Measurements from ENCODE around the gene HOXA4.

Gene HOXA4

DNA sequence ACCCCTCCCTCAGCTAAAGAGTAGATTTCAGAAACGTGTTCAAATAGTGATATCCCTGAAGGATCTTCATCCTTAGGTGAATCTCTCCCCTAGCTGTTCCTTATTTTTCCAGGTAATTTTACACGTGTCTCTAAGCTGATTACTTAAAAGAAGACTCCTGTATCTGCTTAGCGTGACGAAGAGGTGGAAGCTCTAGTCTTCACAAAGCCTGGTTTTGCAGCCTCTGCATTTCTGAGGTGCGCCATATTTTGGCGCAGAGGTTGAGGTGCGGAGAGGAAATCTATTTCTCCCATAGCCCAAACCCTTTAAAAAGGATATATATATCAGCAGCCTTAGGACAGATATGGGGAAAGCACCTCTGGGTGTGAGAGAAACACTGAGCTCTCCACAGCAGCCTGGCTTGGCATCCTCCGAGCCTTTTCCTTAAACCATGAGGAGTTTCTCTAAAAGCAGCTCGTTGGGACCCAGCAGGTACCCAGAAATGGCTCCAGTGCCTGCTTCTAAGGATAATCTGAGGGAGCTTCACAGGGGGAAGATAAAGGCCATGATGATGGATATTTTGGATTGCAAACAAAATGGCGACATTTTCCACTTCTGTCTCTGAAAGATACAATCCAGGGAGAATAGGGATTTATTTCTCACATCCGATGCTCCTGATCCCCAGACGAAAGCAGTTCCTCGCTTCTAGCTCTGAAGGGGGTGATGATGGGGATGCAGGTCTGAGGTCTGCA is 25.1 kb downstream of the HOXA4 start:
- Histone ChIP-seq H3K36me3 (ENCODE audit: control insufficient read depth, insufficient read depth, low read length) (no peaks in the 10 kb centered on the region), H2BK5ac (ENCODE audit: low read length) (no peak overlapping the region), H3K27me3 (ENCODE audit: insufficient read depth, low read length, poor library complexity) (peaks cover 91% of the 10 kb centered on the region), H3K9ac (ENCODE audit: low read length) (no peak overlapping the region), H2AK5ac (ENCODE audit: low read length) (no peak overlapping the region), H3K79me2 (ENCODE audit: control insufficient read depth, insufficient read depth, low read length) (no peaks in the 10 kb centered on the region), H3K56ac (ENCODE audit: low read length) (no peak overlapping the region), H4K5ac (ENCODE audit: low read length) (no peak overlapping the region), H3K4me1 (ENCODE audit: control insufficient read depth, low read depth, low read length) (no peaks in the 10 kb centered on the region), H4K8ac (ENCODE audit: low read depth, low read length) (no peak overlapping the region), H3K23ac (ENCODE audit: low read length) (no peak overlapping the region), H3K27ac (ENCODE audit: low read depth, low read length) (no peak overlapping the region), H2BK15ac (replicated peaks; ENCODE audit: low read depth) (no peak overlapping the region), H2BK120ac (ENCODE audit: low read depth, low read length) (no peak overlapping the region), H3K4ac (ENCODE audit: low read depth, low read length) (no peak overlapping the region), H3K4me3 (ENCODE audit: low read length) (no peak overlapping the region), H3K4me2 (ENCODE audit: low read length) (no peak overlapping the region), H3K79me1 (ENCODE audit: low read length) (no peaks in the 10 kb centered on the region), H3K18ac (ENCODE audit: low read length) (no peak overlapping the region)
- DNase-seq = no peak
- no CpG with 5 or more reads among the region's 13 CpGs for WGBS (ENCODE audit: extremely low coverage, insufficient coverage, low lambda C conversion rate)

DNA sequence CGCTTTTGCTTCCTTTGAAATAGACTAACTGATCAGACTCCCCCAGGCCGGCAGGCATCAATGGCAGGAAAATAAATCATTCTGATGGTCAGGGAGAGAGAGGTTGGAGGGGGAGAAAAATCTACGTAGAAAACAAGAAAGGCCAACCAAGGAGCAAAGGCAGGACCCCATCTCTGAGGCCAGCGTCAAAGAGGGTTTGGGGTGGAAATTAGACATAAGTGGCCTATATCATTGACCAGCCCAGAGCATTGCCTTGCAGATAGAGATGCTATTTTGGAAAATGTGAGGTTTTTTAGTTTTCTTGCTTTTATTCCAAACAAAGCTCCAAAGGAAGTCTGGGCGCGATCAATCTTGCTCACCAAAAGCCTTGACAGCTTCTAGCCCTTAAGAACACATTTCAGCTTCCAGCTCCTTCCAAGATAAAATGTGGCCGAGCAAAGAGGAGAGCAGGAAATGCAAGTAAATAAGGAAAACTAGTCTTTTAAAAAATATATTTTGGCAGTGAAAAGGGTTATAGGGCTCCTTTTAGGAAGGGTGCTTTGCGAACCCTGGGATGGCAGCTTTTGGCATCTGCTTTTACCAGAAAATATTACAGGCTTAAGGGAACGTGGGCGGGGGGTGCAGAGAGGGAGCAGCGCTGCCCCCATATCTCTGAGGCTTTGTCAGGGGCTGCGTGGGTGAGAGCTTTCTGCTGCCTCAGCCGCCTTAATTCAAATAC is 26.1 kb downstream of the HOXA4 start:
- no peak overlapping the region for H2AK5ac ChIP-seq (ENCODE audit: low read length)
- H3K27ac ChIP-seq (ENCODE audit: low read depth, low read length) = no peak overlapping the region
- H3K9ac ChIP-seq (ENCODE audit: low read length) = no peak overlapping the region
- H3K23ac ChIP-seq (ENCODE audit: low read length) = no peak overlapping the region
- H2BK5ac ChIP-seq (ENCODE audit: low read length) = no peak overlapping the region
- H3K79me1 ChIP-seq (ENCODE audit: low read length) = no peaks in the 10 kb centered on the region
- no peak overlapping the region for H2BK120ac ChIP-seq (ENCODE audit: low read depth, low read length)
- no peak for DNase-seq
- H3K18ac ChIP-seq (ENCODE audit: low read length) = no peak overlapping the region
- H3K4me2 ChIP-seq (ENCODE audit: low read length) = no peak overlapping the region
- no peaks in the 10 kb centered on the region for H3K36me3 ChIP-seq (ENCODE audit: control insufficient read depth, insufficient read depth, low read length)
- H3K56ac ChIP-seq (ENCODE audit: low read length) = no peak overlapping the region
- H4K8ac ChIP-seq (ENCODE audit: low read depth, low read length) = no peak overlapping the region
- H3K4ac ChIP-seq (ENCODE audit: low read depth, low read length) = no peak overlapping the region
- H3K4me3 ChIP-seq (ENCODE audit: low read length) = no peak overlapping the region
- no peaks in the 10 kb centered on the region for H3K79me2 ChIP-seq (ENCODE audit: control insufficient read depth, insufficient read depth, low read length)
- H4K5ac ChIP-seq (ENCODE audit: low read length) = no peak overlapping the region
- H3K27me3 ChIP-seq (ENCODE audit: insufficient read depth, low read length, poor library complexity) = peaks cover 87% of the 10 kb centered on the region
- WGBS (ENCODE audit: extremely low coverage, insufficient coverage, low lambda C conversion rate) = no CpG with 5 or more reads among the region's 13 CpGs
- no peak overlapping the region for H2BK15ac ChIP-seq (replicated peaks; ENCODE audit: low read depth)
- H3K4me1 ChIP-seq (ENCODE audit: control insufficient read depth, low read depth, low read length) = no peaks in the 10 kb centered on the region

- Histone ChIP-seq H2AK5ac (ENCODE audit: low read length) (no peak overlapping the region), H2BK5ac (ENCODE audit: low read length) (no peak overlapping the region), H3K79me1 (ENCODE audit: low read length) (no peaks in the 10 kb centered on the region), H3K27me3 (ENCODE audit: insufficient read depth, low read length, poor library complexity) (peaks cover 86% of the 10 kb centered on the region), H3K79me2 (ENCODE audit: control insufficient read depth, insufficient read depth, low read length) (no peaks in the 10 kb centered on the region), H3K18ac (ENCODE audit: low read length) (no peak overlapping the region), H3K36me3 (ENCODE audit: control insufficient read depth, insufficient read depth, low read length) (no peaks in the 10 kb centered on the region), H3K56ac (ENCODE audit: low read length) (no peak overlapping the region), H3K23ac (ENCODE audit: low read length) (no peak overlapping the region), H3K4me3 (ENCODE audit: low read length) (no peak overlapping the region), H3K4me2 (ENCODE audit: low read length) (no peak overlapping the region), H3K27ac (ENCODE audit: low read depth, low read length) (no peak overlapping the region), H4K5ac (ENCODE audit: low read length) (no peak overlapping the region), H3K4ac (ENCODE audit: low read depth, low read length) (no peak overlapping the region), H4K8ac (ENCODE audit: low read depth, low read length) (no peak overlapping the region), H2BK120ac (ENCODE audit: low read depth, low read length) (no peak overlapping the region), H3K9ac (ENCODE audit: low read length) (no peak overlapping the region), H2BK15ac (replicated peaks; ENCODE audit: low read depth) (no peak overlapping the region), H3K4me1 (ENCODE audit: control insufficient read depth, low read depth, low read length) (no peaks in the 10 kb centered on the region)
- no peak for DNase-seq
- WGBS (ENCODE audit: extremely low coverage, insufficient coverage, low lambda C conversion rate) = no CpG with 5 or more reads among the region's 35 CpGs
Observed at GRCh38 chr7:27103489-27104226, 26.9 kb downstream of the HOXA4 start.

- WGBS (ENCODE audit: extremely low coverage, insufficient coverage, low lambda C conversion rate) = no CpG with 5 or more reads among the region's 29 CpGs
- H3K4ac ChIP-seq (ENCODE audit: low read depth, low read length) = no peak within 1 kb of the TSS
- DNase-seq = no peak
Observed at GRCh38 chr7:27102581-27103442, 27.7 kb downstream of the HOXA4 start, which contains the start of gene HOXA2. TSS of gene HOXA2 (minus strand) at chr7:27102683. CDS start at chr7:27102500, 183 bp downstream.

GRCh38 chr7:27101957-27102580 is 28.5 kb downstream of the HOXA4 start:
- no peak overlapping the region for H3K4ac ChIP-seq (ENCODE audit: low read depth, low read length)
- H3K4me1 ChIP-seq (ENCODE audit: control insufficient read depth, low read depth, low read length) = no peaks in the 10 kb centered on the region
- no peaks in the 10 kb centered on the region for H3K36me3 ChIP-seq (ENCODE audit: control insufficient read depth, insufficient read depth, low read length)
- no peak overlapping the region for H3K56ac ChIP-seq (ENCODE audit: low read length)
- no peak overlapping the region for H2AK5ac ChIP-seq (ENCODE audit: low read length)
- H3K79me2 ChIP-seq (ENCODE audit: control insufficient read depth, insufficient read depth, low read length) = no peaks in the 10 kb centered on the region
- no peak overlapping the region for H3K18ac ChIP-seq (ENCODE audit: low read length)
- H3K4me2 ChIP-seq (ENCODE audit: low read length) = no peak overlapping the region
- H3K27me3 ChIP-seq (ENCODE audit: insufficient read depth, low read length, poor library complexity) = peaks cover 89% of the 10 kb centered on the region
- no peak overlapping the region for H3K23ac ChIP-seq (ENCODE audit: low read length)
- no peak overlapping the region for H2BK120ac ChIP-seq (ENCODE audit: low read depth, low read length)
- H3K27ac ChIP-seq (ENCODE audit: low read depth, low read length) = no peak overlapping the region
- no peak for DNase-seq
- H4K5ac ChIP-seq (ENCODE audit: low read length) = no peak overlapping the region
- no peak overlapping the region for H4K8ac ChIP-seq (ENCODE audit: low read depth, low read length)
- no CpG with 5 or more reads among the region's 39 CpGs for WGBS (ENCODE audit: extremely low coverage, insufficient coverage, low lambda C conversion rate)
- no peak overlapping the region for H3K4me3 ChIP-seq (ENCODE audit: low read length)
- H3K79me1 ChIP-seq (ENCODE audit: low read length) = no peaks in the 10 kb centered on the region
- no peak overlapping the region for H2BK5ac ChIP-seq (ENCODE audit: low read length)
- H2BK15ac ChIP-seq (replicated peaks; ENCODE audit: low read depth) = no peak overlapping the region
- no peak overlapping the region for H3K9ac ChIP-seq (ENCODE audit: low read length)

More at GRCh38 chr7:27102581-27103442, 27.7 kb downstream of the HOXA4 start, which contains the start of gene HOXA2:
- Histone ChIP-seq H3K27me3 (ENCODE audit: insufficient read depth, low read length, poor library complexity) (peaks cover 88% of the 10 kb centered on the region), H3K79me1 (ENCODE audit: low read length) (no peaks in the 10 kb centered on the region), H3K4me2 (ENCODE audit: low read length) (no peak within 1 kb of the TSS), H3K18ac (ENCODE audit: low read length) (no peak within 1 kb of the TSS), H2BK15ac (replicated peaks; ENCODE audit: low read depth) (no peak within 1 kb of the TSS), H4K8ac (ENCODE audit: low read depth, low read length) (no peak within 1 kb of the TSS), H3K4me3 (ENCODE audit: low read length) (no peak within 1 kb of the TSS), H3K27ac (ENCODE audit: low read depth, low read length) (no peak within 1 kb of the TSS), H2AK5ac (ENCODE audit: low read length) (no peak within 1 kb of the TSS), H3K9ac (ENCODE audit: low read length) (no peak within 1 kb of the TSS), H3K23ac (ENCODE audit: low read length) (no peak within 1 kb of the TSS), H2BK5ac (ENCODE audit: low read length) (no peak within 1 kb of the TSS), H4K5ac (ENCODE audit: low read length) (no peak within 1 kb of the TSS), H2BK120ac (ENCODE audit: low read depth, low read length) (no peak within 1 kb of the TSS), H3K4me1 (ENCODE audit: control insufficient read depth, low read depth, low read length) (no peaks in the 10 kb centered on the region), H3K79me2 (ENCODE audit: control insufficient read depth, insufficient read depth, low read length) (no peaks in the 10 kb centered on the region), H3K56ac (ENCODE audit: low read length) (no peak within 1 kb of the TSS), H3K36me3 (ENCODE audit: control insufficient read depth, insufficient read depth, low read length) (no peaks in the 10 kb centered on the region)

Measured in mesendoderm (in vitro differentiated cells).